K562 (cell line): ENCODE data around the gene EPB41L4A.

Source experiments
- GMEB1 ChIP-seq: fragments of 250-450 bp; sonication (Bioruptor Pico); IDR thresholded peaks from 2 replicates; pipeline ENCODE4 v1.4.0; 2020; ENCODE audit warnings: mild to moderate bottlenecking
- ZFPM2 ChIP-seq: fragments of 250-450 bp; sonication (Bioruptor Pico); IDR thresholded peaks from 2 replicates; pipeline ENCODE4 v1.5.1; 2022; ENCODE audit warnings: mild to moderate bottlenecking
- ZNF140 ChIP-seq: fragments of 250-450 bp; sonication (Bioruptor Pico); IDR thresholded peaks from 2 replicates; pipeline ENCODE4 v1.8.0; 2021; ENCODE audit warnings: moderate library complexity, mild to moderate bottlenecking, inconsistent platforms

DNA sequence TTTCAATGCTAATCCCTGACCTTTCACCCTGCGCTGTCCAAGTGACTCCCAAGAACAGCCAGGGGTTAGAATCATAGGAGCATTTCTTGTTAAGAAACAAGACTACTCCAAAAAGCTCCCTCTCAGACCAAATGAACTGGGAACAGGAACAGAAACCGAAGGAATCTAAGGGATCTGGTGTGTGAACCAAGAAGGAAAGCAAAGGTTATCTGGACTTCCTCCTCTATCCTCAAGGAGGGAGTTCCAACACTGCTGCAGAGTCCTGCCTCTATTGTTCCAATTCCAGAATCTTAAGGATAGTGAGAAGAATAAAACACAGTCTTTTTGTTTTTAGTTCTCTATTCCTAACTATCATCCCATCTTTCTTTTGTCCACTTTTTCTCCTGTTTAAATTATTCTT lies 87.2 kb downstream of the EPB41L4A start:
- TF ChIP-seq ZFPM2 (CRISPR knock-in tag) (no peak), GMEB1 (no peak), ZNF140 (no peak)
